AG04449 (cell line): Measurements from ENCODE around the gene SLC16A5.
"Not testable (repeated sequence)": the region's sequence is repeated elsewhere in the genome, so short reads cannot be mapped to it uniquely, and the experiment has no call there.

Experiments used
- CTCF ChIA-PET: fragments of 350-600 bp; formaldehyde crosslinking; extraction: SDS; loops from one replicate; lab custom pipeline; 2021; ENCODE audit warnings: antibody characterized with exemption; lab: Yijun Ruan, JAX
- POLR2A ChIA-PET: fragments of 400-600, 350-600 bp; formaldehyde crosslinking; extraction: SDS; loops from one replicate; lab custom pipeline; 2020; ENCODE audit warnings: antibody characterized with exemption, inconsistent platforms; lab: Yijun Ruan, JAX
- DNase-seq: peaks from one replicate; pipeline ENCODE4 v3.0.0-alpha.2; 2010; ENCODE audit warnings: low read depth, low spot score
- H3K4me3 ChIP-seq: 2 replicates; pipeline ENCODE4 v1.5.1; 2011; ENCODE audit warnings: low read depth, mild to moderate bottlenecking, control low read depth, low read length
- CTCF ChIP-seq: IDR thresholded peaks from one replicate; pipeline ENCODE4 v1.5.1; 2011; ENCODE audit warnings: mild to moderate bottlenecking, moderate library complexity, low read length, control low read depth, inconsistent platforms; ENCODE audit not compliant: insufficient read depth; ENCODE audit errors: missing control alignments

Gene SLC16A5

GRCh38 chr17:75116737-75117136 is 29.0 kb downstream of the SLC16A5 start:
- no peak overlapping the region for H3K4me3 ChIP-seq
- DNase-seq = no peak
- ChIA-PET CTCF (interaction anchor here (1.2 to 9.4 kb wide), 9 partner anchors 7 to 295 kb away, joined by 3 to 231 read pairs (median 95); partner anchors contain the start of genes MIF4GD, NT5C and NUP85), POLR2A (interaction anchor here (0.6 to 1.6 kb wide), 2 partner anchors 14 to 60 kb away, joined by 3 to 5 read pairs; partner anchors contain the start of gene NT5C)
- no peak for TF ChIP-seq CTCF

- ChIA-PET CTCF (interaction anchor here (9.2 to 10.3 kb wide), 4 partner anchors 5 to 85 kb away, joined by 105 to 231 read pairs (median 142); partner anchors contain the start of genes ARMC7, NT5C and NUP85), POLR2A (no interaction called here)
- H3K4me3 ChIP-seq = no peak overlapping the region
- no peak for DNase-seq
- no peak for TF ChIP-seq CTCF
Measured at GRCh38 chr17:75118307-75118706, 30.6 kb downstream of the SLC16A5 start.

GRCh38 chr17:75124041-75124818 is 36.5 kb downstream of the SLC16A5 start:
- DNase-seq = no peak
- TF ChIP-seq CTCF = no peak
- H3K4me3 ChIP-seq = no peak overlapping the region
- CTCF ChIA-PET = interaction anchor here (1.0 to 10.3 kb wide), 6 partner anchors 10 to 83 kb away, joined by 3 to 142 read pairs (median 4); partner anchors contain the start of gene ARMC7
- POLR2A ChIA-PET = interaction anchor here (0.6 to 3.0 kb wide), 3 partner anchors 10 to 543 kb away, joined by 3 to 19 read pairs (median 3); partner anchors contain the start of genes ARMC7, RECQL5 and SAP30BP

GRCh38 chr17:75124819-75125162 is 37.0 kb downstream of the SLC16A5 start:
- ChIA-PET POLR2A (interaction anchor here (3.0 kb wide), 1 partner anchor 11 kb away, joined by 19 read pairs; no protein-coding TSS in a partner anchor), CTCF (interaction anchor here (1.0 to 10.3 kb wide), 5 partner anchors 11 to 82 kb away, joined by 3 to 142 read pairs (median 4); partner anchors contain the start of gene ARMC7)
- H3K4me3 ChIP-seq = no peak overlapping the region
- no peak for TF ChIP-seq CTCF
- DNase-seq = no peak

- ChIA-PET POLR2A (interaction anchor here (0.9 to 3.0 kb wide), 2 partner anchors 12 to 17 kb away, joined by 4 to 19 read pairs; no protein-coding TSS in a partner anchor), CTCF (interaction anchor here (1.4 to 10.3 kb wide), 2 partner anchors 11 to 12 kb away, joined by 3 to 142 read pairs; partner anchors contain the start of gene ARMC7)
- no peak for DNase-seq
- TF ChIP-seq CTCF = no peak
- no peak overlapping the region for H3K4me3 ChIP-seq
Measured at GRCh38 chr17:75125984-75126383, 38.2 kb downstream of the SLC16A5 start.

- TF ChIP-seq CTCF = no peak
- POLR2A ChIA-PET = interaction anchor here (0.6 to 0.9 kb wide), 2 partner anchors 9 to 13 kb away, joined by 3 read pairs; no protein-coding TSS in a partner anchor
- CTCF ChIA-PET = interaction anchor here (1.4 to 10.3 kb wide), 3 partner anchors 10 to 73 kb away, joined by 3 to 142 read pairs (median 5); partner anchors contain the start of gene ARMC7
Measured at GRCh38 chr17:75126954-75127353, 39.2 kb downstream of the SLC16A5 start.

GRCh38 chr17:75127936-75128335 is 40.2 kb downstream of the SLC16A5 start:
- ChIA-PET CTCF (interaction anchor here (1.0 to 10.3 kb wide), 3 partner anchors 14 to 73 kb away, joined by 4 to 142 read pairs (median 5); partner anchors contain the start of gene ARMC7), POLR2A (interaction anchor here (0.9 kb wide), 1 partner anchor 14 kb away, joined by 3 read pairs; no protein-coding TSS in a partner anchor)
- not testable (repeated sequence) for H3K4me3 ChIP-seq, DNase-seq

More at GRCh38 chr17:75126954-75127353, 39.2 kb downstream of the SLC16A5 start:
- no peak for DNase-seq
- H3K4me3 ChIP-seq = no peak overlapping the region
